ENCODE data around the gene DCAF7.
A peak's percentile ranks its signal among the peaks of the same experiment; 100 is the strongest.

DNA sequence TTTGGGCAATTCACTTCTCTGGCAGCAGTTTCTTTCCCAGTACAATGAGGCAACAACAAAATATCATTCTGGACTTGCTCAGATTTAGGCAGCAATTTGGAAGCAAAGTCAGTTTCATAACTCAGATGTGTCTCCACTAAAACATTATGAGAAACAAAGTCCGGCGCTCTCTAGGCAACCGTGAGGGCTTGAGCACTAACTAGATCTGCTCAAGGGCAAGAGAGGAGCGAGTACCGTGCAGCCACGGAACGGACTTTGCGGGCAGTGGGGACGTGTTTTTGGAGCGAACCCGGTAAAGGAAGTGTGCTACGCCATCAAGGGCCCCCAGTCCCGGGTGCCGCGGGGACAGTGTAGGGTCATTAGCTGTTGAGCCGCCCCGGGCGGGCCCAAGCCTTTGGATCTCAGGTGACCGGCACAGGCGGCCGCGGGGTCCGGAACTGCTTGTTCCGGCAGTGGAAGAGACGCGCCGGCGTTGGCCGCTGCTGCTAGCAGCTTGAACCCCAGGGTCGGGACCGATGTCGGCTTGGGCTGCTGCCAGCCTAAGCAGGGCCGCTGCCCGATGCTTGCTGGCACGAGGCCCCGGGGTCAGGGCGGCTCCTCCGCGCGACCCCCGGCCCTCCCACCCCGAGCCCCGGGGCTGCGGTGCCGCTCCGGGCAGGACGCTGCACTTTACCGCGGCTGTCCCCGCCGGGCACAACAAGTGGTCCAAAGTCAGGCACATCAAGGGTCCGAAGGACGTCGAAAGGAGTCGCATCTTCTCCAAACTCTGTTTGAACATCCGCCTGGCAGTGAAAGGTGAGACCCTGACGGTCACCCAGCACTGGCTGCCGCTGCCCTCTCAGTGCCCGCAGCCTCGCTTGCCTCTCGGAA, 50.5 kb downstream of the DCAF7 start, which contains the start of gene TACO1:
- TF ChIP-seq, protein P1, sequence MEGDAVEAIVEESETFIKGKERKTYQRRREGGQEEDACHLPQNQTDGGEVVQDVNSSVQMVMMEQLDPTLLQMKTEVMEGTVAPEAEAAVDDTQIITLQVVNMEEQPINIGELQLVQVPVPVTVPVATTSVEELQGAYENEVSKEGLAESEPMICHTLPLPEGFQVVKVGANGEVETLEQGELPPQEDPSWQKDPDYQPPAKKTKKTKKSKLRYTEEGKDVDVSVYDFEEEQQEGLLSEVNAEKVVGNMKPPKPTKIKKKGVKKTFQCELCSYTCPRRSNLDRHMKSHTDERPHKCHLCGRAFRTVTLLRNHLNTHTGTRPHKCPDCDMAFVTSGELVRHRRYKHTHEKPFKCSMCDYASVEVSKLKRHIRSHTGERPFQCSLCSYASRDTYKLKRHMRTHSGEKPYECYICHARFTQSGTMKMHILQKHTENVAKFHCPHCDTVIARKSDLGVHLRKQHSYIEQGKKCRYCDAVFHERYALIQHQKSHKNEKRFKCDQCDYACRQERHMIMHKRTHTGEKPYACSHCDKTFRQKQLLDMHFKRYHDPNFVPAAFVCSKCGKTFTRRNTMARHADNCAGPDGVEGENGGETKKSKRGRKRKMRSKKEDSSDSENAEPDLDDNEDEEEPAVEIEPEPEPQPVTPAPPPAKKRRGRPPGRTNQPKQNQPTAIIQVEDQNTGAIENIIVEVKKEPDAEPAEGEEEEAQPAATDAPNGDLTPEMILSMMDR (IDR thresholded peaks at IDR 0.05), result no peak
- TF ChIP-seq POLR2A (IDR thresholded peaks at IDR 0.05; ENCODE audit: low read depth) (peak; percentile 14), EP300 (IDR thresholded peaks at IDR 0.05) (no peak)
